ENCODE results near the gene TNRC18.
A peak's percentile ranks its signal among the peaks of the same experiment; 100 is the strongest.

The TNRC18 gene

GRCh38 chr7:5448378-5449037, 24.9 kb upstream of the TNRC18 start:
- Histone ChIP-seq H3K27me3 (ENCODE audit: control insufficient read depth, insufficient read depth, low read length) (no peaks in the 10 kb centered on the region), H3K27ac (ENCODE audit: low read length) (no peak overlapping the region), H3K4me1 (ENCODE audit: control insufficient read depth, low read depth, low read length) (peaks cover 5% of the 10 kb centered on the region), H3K4me3 (ENCODE audit: low read length) (peak overlapping the region; percentile 9), H3K9ac (ENCODE audit: low read length) (peak overlapping the region; percentile 17), H3K36me3 (ENCODE audit: control insufficient read depth, low read depth, low read length) (no peaks in the 10 kb centered on the region), H3K9me3 (ENCODE audit: control insufficient read depth, low read depth, low read length) (no peaks in the 10 kb centered on the region)

DNA sequence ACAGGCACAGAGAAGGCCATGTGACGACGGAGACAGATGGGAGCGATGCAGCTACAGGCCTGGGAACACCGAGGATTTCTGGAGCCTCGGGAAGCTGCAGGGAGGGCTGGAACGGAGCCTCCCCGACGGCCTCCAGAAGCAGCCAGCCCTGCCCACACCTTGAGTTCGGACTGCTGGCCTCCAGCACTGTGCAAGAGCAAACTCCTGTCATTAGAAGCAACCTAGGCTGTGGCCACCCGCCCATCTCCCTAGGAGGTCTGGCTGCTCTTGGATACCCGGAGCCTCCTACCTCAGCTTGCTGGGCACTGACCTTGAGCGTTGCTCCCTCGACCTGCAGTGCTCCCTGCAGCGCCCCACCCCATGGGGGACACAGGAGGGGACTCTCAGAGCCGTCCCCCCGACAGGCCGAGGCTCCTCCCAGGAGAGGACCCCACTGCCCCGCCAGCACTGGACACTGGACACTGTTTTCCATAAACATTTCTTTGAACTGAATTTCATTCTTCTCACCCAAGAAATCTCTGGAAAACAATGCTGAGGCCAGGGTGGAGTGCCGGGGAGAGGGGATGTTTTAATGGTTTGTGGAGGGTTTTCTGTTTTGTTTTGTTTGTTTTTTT, 22.5 kb upstream of the TNRC18 start:
- H3K4me3 ChIP-seq (ENCODE audit: low read length) = no peak overlapping the region

DNA sequence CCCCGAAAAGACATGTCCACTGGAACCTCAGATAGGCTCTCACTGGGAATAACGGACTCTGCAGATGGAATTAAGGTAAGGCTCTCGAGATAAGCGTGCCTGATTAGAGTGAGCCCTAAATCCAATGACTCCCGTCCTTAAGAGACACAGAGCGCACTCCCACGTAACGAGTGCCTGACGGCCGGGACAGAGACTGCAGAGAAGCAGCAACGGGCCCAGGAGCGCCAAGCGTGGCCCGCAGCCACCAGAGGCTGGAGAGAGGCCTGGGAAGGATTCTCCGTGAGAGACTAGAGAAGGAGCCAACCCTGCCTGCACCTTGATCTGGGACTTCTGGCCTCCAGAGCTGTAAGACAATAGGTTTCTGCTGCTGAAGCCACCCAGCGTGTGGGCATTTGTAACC, 20.0 kb upstream of the TNRC18 start:
- Histone ChIP-seq H3K36me3 (ENCODE audit: control insufficient read depth, low read depth, low read length) (no peaks in the 10 kb centered on the region), H3K4me1 (ENCODE audit: control insufficient read depth, low read depth, low read length) (peaks cover 5% of the 10 kb centered on the region), H3K27ac (ENCODE audit: low read length) (no peak overlapping the region), H3K27me3 (ENCODE audit: control insufficient read depth, insufficient read depth, low read length) (no peaks in the 10 kb centered on the region), H3K9me3 (ENCODE audit: control insufficient read depth, low read depth, low read length) (no peaks in the 10 kb centered on the region), H3K9ac (ENCODE audit: low read length) (no peak overlapping the region), H3K4me3 (ENCODE audit: low read length) (no peak overlapping the region)

More for the DNA sequence above, 22.5 kb upstream of the TNRC18 start:
- Histone ChIP-seq H3K27ac (ENCODE audit: low read length) (no peak overlapping the region), H3K36me3 (ENCODE audit: control insufficient read depth, low read depth, low read length) (no peaks in the 10 kb centered on the region), H3K4me1 (ENCODE audit: control insufficient read depth, low read depth, low read length) (peaks cover 5% of the 10 kb centered on the region), H3K27me3 (ENCODE audit: control insufficient read depth, insufficient read depth, low read length) (no peaks in the 10 kb centered on the region), H3K9ac (ENCODE audit: low read length) (no peak overlapping the region), H3K9me3 (ENCODE audit: control insufficient read depth, low read depth, low read length) (no peaks in the 10 kb centered on the region)

DNA sequence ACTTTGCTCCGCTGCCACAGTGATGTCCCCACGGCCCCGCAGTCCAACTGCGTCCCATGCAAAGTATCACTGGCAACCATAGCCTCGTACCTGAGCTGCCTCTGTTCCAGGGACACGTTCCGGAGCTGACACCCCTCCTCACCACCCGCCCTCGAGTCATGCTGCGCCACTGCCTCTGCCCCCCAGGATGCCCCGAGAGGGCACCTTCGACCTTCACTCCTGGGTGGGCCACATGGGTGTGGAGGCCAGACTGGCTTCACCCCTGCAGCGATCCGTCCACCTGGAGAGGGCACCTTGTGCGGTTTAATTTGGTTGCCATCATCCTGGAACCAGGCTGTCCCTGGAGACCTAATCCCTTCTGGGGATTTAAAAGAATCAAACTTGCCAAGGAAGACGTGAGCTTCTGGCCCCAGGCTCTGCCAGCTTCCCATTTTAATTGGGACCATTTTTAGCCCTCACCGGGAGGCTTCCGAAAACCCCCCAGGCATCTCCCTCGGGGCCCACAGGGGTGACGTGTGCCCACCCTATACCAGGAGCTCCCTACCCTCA, 19.2 kb upstream of the TNRC18 start:
- Histone ChIP-seq H3K9ac (ENCODE audit: low read length) (no peak overlapping the region), H3K36me3 (ENCODE audit: control insufficient read depth, low read depth, low read length) (no peaks in the 10 kb centered on the region), H3K9me3 (ENCODE audit: control insufficient read depth, low read depth, low read length) (no peaks in the 10 kb centered on the region)

GRCh38 chr7:5441840-5442503, 18.3 kb upstream of the TNRC18 start:
- Histone ChIP-seq H3K36me3 (ENCODE audit: control insufficient read depth, low read depth, low read length) (no peaks in the 10 kb centered on the region), H3K27me3 (ENCODE audit: control insufficient read depth, insufficient read depth, low read length) (no peaks in the 10 kb centered on the region), H3K9me3 (ENCODE audit: control insufficient read depth, low read depth, low read length) (no peaks in the 10 kb centered on the region), H3K27ac (ENCODE audit: low read length) (no peak overlapping the region), H3K9ac (ENCODE audit: low read length) (no peak overlapping the region), H3K4me1 (ENCODE audit: control insufficient read depth, low read depth, low read length) (no peaks in the 10 kb centered on the region), H3K4me3 (ENCODE audit: low read length) (no peak overlapping the region)

More for the DNA sequence above, 19.2 kb upstream of the TNRC18 start:
- Histone ChIP-seq H3K4me1 (ENCODE audit: control insufficient read depth, low read depth, low read length) (no peaks in the 10 kb centered on the region), H3K27ac (ENCODE audit: low read length) (no peak overlapping the region), H3K27me3 (ENCODE audit: control insufficient read depth, insufficient read depth, low read length) (no peaks in the 10 kb centered on the region), H3K4me3 (ENCODE audit: low read length) (no peak overlapping the region)

DNA sequence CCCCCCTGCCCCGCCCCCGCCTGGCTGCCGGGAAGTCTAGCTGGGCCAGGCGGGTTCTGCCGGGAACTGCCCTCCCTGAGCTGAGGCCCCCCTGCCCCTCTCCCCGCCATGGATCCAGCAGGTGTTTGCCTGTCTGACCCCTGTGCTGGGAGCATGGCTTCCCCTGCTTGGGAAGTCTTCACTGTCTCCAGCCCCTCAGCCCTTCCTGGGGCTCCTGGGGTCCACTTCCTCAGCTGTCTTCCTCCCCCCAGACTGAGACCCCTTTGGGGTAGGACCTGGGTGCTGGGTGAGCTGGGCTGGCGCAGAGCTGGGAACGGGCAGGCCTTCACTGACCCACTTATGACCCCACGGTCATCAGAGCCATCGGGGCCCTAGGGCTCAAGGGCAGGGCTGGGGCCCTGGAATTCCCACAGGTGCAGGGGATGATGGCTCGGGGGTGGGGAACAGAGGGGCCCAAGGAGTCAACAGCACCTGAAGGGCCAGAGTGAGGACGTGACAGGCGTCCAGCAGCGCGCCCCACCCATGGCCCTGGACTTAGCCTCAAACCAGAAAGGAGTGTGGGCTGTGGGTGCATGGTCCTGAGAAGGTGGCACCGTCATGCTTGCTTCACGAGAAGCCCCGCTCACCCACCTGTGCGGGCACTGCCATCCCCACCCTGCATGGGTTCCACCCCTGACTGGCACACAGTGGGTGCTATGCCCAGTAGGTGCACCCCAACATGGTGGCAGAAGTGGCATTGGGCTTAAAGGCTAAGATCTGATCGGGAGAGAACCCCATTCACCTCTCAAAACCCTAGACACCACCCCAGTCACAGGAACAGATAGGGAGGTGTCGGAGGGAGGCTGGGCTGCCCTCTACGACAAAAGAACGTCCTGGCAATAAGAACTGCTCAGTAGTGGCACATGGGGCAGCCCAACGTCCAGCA, 16.2 kb upstream of the TNRC18 start:
- Histone ChIP-seq H3K9ac (ENCODE audit: low read length) (no peak overlapping the region), H3K9me3 (ENCODE audit: control insufficient read depth, low read depth, low read length) (no peaks in the 10 kb centered on the region), H3K4me3 (ENCODE audit: low read length) (no peak overlapping the region), H3K27me3 (ENCODE audit: control insufficient read depth, insufficient read depth, low read length) (no peaks in the 10 kb centered on the region), H3K36me3 (ENCODE audit: control insufficient read depth, low read depth, low read length) (no peaks in the 10 kb centered on the region), H3K27ac (ENCODE audit: low read length) (no peak overlapping the region), H3K4me1 (ENCODE audit: control insufficient read depth, low read depth, low read length) (no peaks in the 10 kb centered on the region)

DNA sequence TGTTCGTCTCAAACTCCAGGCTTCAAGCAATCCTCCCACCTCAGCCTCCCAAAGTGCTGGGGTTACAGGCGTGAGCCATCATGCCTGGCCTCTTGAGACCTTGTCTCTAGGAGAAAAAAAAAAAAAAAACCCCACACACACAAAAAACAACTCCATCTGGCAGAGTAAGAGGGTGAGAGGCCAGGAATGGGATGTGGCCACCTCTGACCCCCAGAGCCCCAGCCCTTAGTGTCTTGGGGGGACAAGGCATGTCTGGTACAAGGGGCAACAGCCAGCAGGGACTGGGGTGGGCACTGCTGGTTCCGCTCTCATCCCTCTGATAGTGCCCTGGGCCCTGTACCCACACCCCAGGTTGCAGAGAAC, 15.6 kb upstream of the TNRC18 start:
- Histone ChIP-seq H3K4me3 (ENCODE audit: low read length) (no peak overlapping the region), H3K9me3 (ENCODE audit: control insufficient read depth, low read depth, low read length) (no peaks in the 10 kb centered on the region), H3K27ac (ENCODE audit: low read length) (no peak overlapping the region), H3K36me3 (ENCODE audit: control insufficient read depth, low read depth, low read length) (no peaks in the 10 kb centered on the region), H3K9ac (ENCODE audit: low read length) (no peak overlapping the region), H3K27me3 (ENCODE audit: control insufficient read depth, insufficient read depth, low read length) (no peaks in the 10 kb centered on the region), H3K4me1 (ENCODE audit: control insufficient read depth, low read depth, low read length) (no peaks in the 10 kb centered on the region)

GRCh38 chr7:5437987-5438386, 14.4 kb upstream of the TNRC18 start:
- Histone ChIP-seq H3K9ac (ENCODE audit: low read length) (no peak overlapping the region), H3K4me3 (ENCODE audit: low read length) (no peak overlapping the region), H3K4me1 (ENCODE audit: control insufficient read depth, low read depth, low read length) (no peaks in the 10 kb centered on the region), H3K9me3 (ENCODE audit: control insufficient read depth, low read depth, low read length) (no peaks in the 10 kb centered on the region), H3K27ac (ENCODE audit: low read length) (no peak overlapping the region), H3K36me3 (ENCODE audit: control insufficient read depth, low read depth, low read length) (no peaks in the 10 kb centered on the region), H3K27me3 (ENCODE audit: control insufficient read depth, insufficient read depth, low read length) (no peaks in the 10 kb centered on the region)

DNA sequence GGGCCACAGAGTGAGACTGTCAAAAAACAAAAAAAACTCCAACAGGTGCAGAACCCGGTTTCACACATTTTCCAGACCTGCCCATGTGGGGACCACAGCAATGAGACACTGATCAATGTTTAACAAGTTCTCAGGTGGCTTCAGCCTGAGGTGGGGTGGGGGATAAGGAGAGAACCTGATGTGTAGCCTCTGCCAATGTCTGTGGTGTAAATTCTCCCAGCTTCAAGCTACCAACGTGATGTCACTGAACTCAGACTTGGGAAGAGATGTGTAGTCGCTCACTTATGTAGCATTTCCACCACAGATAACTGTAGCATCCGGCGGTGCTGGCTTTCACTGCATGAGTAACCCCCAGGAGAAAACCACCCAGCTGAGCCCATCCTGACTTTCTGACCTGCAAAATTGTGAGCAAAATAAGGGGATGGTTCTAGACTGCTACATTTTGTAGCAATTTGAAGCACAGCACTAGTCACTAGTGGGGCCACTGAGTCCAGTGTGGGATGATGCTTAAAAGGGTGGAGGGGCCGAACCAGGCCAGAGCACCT, 13.8 kb upstream of the TNRC18 start:
- H3K36me3 ChIP-seq (ENCODE audit: control insufficient read depth, low read depth, low read length) = no peaks in the 10 kb centered on the region
- peaks cover 4% of the 10 kb centered on the region for H3K27me3 ChIP-seq (ENCODE audit: control insufficient read depth, insufficient read depth, low read length)
- H3K27ac ChIP-seq (ENCODE audit: low read length) = no peak overlapping the region
- H3K4me1 ChIP-seq (ENCODE audit: control insufficient read depth, low read depth, low read length) = no peaks in the 10 kb centered on the region
- H3K4me3 ChIP-seq (ENCODE audit: low read length) = no peak overlapping the region
- H3K9ac ChIP-seq (ENCODE audit: low read length) = no peak overlapping the region
- no peaks in the 10 kb centered on the region for H3K9me3 ChIP-seq (ENCODE audit: control insufficient read depth, low read depth, low read length)

- no peaks in the 10 kb centered on the region for H3K36me3 ChIP-seq (ENCODE audit: control insufficient read depth, low read depth, low read length)
- H3K27me3 ChIP-seq (ENCODE audit: control insufficient read depth, insufficient read depth, low read length) = peaks cover 16% of the 10 kb centered on the region
- H3K9me3 ChIP-seq (ENCODE audit: control insufficient read depth, low read depth, low read length) = no peaks in the 10 kb centered on the region
- H3K4me3 ChIP-seq (ENCODE audit: low read length) = no peak overlapping the region
- H3K9ac ChIP-seq (ENCODE audit: low read length) = no peak overlapping the region
- no peak overlapping the region for H3K27ac ChIP-seq (ENCODE audit: low read length)
- no peaks in the 10 kb centered on the region for H3K4me1 ChIP-seq (ENCODE audit: control insufficient read depth, low read depth, low read length)
Measured at GRCh38 chr7:5436003-5436678, 12.5 kb upstream of the TNRC18 start.
